Measurements from ENCODE around the gene PDZRN3.

Gene PDZRN3

DNA sequence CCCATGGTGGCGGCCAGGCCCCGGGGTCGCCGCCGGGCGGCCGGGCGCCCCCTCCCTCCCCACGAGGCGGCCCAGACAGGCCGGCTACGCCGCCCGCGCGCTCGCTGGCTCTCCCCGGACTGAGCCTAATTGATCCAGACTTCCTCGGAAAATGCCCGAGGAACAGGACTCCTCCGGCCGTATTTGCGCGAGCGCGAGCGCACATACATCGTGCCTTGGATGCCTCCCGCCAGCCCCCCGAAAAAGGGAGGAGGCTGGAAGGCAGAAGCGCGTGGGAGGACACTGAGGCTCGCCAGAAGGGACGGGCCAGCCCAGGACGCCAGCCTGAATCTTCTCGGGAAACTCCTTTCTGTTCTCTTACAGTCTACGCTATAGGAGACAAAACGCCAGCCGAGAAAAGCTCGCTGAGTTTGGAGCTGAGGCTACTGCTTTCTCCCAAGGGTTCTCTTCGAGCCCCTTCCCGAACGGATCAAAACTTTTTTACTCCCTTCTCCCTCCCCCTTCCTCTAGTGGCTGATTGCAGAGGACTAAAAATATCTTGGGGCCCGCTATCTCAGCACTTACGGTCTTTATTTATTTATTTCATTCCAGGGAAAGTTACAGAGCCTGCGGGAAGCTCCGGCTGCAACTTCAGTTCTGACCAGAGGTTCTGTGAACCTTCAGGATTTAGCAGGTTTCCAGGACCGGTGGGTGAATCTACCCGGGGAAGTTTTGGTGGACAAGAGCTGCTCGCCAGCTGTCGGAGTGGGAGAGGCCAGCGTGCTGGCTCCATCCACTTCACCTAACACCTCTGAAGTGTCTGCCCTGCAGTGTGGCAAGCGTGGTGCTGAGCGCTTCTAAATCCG lies at the start of gene PDZRN3:
Gene PDZRN3 (minus strand): TSS at position 121 of the 845 bp plus-strand sequence.
- no peak for DNase-seq

DNA sequence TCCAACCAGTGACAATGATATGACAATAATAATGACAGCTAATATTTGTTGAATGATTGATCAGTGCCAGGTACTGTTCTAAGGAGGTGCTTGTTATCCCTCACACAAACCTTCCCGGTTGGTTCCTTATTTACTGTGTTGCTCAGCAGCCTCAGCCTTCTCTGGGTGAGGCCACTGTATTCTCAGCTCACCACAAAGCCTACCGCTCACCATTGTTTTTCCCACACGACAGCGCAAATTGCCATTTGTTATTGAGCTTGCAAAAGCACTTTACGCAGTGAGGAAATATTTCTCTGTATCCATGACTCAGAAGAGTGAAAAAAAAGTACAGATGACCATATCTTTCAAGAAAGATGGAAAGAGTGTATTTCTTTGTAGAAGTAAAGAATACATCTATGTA lies 49.5 kb upstream of the PDZRN3 start:
- DNase-seq: no peak

DNA sequence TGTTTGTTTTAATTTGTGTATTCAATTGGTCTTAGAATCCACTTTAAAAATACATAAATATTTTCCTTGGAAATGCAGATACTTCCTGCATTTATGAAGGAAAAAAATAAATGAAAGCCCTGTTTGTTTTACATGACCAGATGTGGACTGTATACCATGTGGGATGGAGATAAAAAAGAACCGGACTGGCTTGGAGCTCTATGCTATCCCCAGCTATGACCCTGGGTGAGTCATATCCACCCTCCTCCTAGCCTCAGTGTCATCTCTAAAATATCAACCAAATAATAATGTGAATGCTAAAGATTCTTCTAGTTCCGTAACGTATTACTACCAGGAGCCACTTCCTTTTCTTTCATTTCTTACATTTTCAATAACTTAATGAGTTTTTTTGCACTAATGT lies 44.5 kb upstream of the PDZRN3 start:
- no peak for DNase-seq

DNA sequence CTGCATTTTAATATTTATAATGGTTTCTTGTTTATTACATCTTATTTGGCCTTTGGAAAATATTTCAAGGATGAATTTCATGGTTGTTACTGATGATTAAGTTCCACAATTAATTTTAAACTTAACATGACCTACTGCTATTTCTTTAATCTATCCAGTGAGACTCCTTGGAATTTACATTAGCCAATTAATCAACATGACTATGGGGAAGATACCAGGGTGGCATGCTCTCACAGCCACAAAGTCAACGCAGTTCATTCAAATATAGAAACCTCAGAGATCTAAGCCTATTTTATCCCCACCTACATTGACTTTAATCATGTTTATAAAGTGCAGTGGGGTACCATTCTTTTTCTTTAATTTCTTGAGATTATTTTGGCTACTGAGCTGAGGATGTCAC lies 43.6 kb upstream of the PDZRN3 start:
- no peak for DNase-seq

DNA sequence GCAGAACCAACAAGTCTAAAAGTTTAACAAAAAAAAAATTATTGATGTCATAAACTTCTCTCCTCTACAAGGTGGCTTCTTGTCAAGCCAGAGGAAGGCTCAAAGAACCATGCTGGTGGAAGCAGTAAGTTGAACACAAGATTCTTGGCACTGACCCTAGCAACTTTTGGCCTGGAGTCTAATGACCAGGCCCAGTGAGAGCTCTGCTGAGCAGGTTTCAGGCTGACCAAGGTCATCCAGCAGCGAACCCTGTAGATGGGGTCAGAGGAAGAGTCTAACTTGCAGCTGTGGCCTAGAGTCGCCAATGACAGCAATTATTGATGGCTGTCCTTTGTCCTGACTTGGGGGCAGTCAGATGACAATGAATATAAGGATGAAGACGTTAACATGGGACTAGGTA lies 43.1 kb upstream of the PDZRN3 start:
- no peak for DNase-seq

DNA sequence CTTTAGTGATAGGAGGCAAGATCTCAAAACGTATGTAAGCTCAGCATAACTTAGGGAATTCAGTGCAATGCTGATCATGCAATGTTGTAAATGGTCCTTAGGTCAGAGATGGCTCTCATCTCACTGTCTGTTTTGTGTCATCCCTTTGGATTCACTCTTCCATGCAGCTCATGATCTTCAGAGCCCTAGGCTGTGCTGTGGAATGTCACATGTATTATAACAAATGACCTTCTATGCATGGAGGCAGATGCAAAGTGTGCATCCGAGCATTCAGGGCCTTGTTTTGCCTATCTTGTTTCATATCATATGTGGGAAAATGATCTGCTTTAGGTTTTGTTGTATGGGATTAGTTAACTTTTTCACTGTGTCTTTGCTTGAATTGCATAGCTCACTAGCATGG lies 40.5 kb upstream of the PDZRN3 start:
- DNase-seq: no peak

DNA sequence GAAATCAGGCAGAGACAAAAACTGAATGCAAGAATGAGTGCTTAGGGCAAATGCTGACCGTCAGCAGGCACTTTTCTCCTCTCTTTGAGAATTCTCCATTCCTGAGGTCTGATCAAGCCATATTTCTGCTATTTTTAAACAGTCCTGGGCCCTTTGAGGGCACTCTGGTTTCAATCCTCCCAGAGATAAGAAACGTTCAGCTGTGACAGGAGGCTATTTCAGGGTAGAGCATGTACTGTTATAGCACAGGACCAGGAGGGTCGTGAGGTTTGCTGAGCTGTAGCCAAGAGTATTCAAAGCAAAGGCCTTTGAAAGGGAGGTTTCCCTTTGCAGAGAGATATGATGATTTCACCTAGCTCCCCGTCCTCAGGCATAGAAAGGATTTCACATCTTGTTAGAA lies 39.6 kb upstream of the PDZRN3 start:
- no peak for DNase-seq

DNA sequence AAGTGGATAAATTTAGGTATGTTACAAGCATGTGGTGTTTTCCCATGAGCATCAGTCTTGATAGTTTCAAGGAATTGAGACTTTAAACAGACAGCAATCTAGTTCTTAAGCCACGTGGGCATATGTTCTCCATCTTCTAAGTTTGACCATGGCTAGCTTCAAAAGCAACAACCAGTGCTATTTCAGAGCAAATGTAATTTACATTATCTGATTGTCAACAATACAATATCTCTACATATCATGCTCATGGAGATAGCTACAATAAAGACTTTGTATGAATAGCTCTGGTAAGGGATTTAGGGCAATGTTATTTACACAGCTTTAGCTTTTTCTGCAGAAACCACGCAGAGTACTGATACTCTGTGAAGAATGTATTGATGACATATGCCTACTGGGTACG lies 38.8 kb upstream of the PDZRN3 start:
- DNase-seq: no peak

DNA sequence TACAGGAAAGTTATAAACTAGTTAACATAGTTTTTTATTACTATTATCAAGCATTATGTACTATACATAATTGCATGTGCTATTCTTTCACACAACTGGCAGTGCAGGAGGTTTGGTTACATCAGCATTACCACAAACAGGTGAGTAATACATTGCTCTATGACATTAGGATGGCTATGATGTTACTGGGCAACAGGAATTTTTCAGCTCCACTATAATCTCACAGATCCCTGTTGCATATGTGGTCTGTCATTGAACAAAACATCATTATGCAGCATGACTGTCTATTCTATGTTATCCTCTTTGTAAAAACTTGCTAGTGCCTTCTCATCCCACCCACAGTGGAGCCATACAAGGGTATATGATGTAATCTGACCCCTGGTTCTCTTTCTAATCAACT lies 36.5 kb upstream of the PDZRN3 start:
- no peak for DNase-seq

DNA sequence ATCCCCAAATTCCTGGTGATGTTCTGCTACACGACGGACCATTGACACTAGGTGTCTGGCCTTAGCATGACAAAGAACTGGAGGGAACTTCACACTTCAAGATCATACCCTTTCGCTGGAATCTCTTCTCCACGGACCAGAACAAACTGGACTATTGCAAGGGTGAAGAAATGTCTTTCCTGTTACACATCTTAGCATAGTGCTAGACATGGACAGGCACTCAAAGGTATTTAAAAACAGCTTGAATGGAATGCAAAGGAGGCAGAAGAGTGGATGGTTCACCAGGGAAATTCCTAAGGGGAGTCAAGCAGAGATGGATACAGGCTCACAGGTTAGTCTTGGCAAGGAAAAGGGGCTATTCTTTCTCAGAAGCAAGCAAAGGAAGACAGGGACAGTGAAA lies 33.5 kb upstream of the PDZRN3 start:
- no peak for DNase-seq

DNA sequence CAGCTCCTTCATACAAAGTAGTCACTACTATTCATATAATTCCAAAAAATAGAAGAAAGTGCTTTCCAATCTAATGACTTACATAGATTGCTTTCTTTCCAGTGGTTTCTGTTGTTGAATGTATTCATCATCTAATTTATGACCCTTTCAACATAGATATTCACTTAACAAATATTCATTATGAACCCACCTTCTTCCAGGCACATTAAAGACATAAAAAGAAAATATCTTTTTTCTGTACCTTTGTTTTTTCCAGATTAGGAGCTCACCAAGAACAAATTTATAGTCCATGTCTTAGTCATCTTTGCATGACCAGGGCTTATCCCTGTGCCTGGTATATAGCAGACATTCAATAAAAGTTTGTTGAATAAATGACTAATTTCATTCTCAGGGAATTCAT lies 32.4 kb upstream of the PDZRN3 start:
- DNase-seq: no peak

DNA sequence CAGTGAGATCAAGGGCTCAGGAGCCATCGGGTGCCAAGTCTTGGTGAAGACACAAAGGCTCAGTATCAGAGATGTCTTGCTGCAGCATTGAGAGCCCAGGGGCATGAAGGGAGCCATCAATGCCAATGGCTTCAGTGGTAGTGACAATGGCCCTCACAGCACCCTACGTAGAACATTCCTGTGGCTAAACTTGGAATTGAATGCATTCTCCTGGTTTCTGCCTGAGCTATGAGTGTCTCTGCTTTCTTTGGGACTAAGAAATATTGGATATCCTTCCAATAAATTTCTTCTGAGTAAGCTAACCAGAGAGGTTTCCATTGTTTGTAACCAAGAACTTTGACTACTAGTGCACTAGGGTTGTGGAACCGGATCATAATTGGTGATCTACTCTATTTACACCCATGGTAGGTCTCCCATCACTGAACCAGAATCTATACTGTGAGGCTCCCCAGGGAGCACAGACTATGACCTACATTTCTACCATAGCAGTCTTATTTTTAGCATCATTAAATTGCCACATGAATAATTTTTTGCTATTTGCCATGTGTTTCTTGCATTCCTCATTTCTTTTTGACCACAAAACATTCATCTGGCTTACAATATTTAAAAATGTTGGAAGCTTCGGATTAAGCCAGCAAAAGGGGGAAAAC lies 31.6 kb upstream of the PDZRN3 start:
- no peak for DNase-seq

DNA sequence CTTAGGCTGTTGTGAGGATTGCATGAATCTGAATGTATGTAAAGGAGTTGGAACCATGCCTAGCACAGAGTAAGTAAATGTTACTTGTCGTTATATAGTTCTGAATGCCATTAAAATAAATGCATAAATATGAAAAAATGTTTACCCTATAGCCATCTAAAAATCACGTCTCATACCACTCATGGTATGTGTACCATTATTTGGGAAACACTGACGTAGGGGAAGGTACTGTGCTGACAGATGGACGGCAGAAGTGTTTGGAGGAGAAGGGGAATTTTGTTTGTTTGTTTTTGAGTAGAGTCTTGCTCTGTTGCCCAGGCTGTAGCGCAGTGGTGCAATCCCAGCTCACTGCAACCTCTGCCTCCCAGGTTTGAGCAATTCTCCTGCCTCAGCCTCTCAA lies 30.5 kb upstream of the PDZRN3 start:
- DNase-seq: no peak

DNA sequence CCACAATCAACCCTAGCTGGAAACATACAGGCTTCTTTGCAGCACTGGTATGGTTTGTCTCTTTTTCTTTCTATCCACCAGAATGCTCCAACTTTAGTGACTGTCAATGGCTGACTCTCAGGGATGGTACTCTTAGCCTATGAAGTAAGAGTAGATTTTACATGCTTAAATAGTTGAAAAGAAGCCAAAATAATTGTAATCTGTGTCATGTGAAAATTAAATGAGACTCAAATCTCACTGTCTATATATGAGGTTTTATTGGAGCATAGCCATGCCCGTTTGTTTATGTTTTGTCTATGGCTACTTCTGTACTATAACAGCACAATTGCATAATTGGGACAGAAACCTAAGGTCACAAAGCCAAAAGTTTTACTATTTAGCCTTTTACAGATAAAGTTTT lies 29.1 kb upstream of the PDZRN3 start:
- no peak for DNase-seq

DNA sequence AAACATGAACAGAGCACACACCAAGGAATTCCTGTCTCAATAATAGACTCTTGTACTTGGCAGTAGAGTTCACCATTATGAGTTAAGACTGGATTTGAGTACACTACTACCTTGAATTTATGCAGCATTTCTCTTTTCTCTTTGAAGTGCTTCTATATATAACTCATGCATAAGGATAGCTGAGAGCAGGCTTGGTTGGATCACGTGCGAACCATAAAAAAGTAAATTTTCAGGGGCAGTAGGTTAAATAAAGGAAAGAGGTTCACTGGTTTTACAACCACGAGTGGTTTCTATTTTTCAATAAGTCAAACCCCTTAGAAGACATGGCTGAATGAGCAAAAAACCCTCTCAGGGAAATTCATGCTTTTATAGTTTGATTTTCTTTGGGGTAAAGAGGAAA lies 28.6 kb upstream of the PDZRN3 start:
- no peak for DNase-seq

DNA sequence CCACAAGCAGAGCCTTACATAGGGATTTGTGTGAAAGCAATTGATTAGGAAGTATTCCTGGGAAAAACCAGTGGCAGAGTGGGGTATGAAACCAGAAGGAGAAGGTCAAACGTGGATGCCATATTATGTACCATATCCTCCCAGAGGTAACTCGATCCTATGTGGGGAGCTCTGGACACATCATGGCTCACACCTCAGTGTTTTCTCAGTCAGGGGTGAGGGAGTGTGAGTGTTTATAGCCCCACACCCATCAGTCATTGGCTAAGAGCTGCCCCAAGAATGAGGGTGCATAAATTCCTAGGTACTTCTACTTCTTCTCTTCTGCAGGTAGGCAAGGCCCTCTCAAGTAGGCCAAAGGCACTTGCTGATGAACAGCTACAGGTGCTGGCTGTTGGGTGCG lies 28.2 kb upstream of the PDZRN3 start:
- DNase-seq: no peak

DNA sequence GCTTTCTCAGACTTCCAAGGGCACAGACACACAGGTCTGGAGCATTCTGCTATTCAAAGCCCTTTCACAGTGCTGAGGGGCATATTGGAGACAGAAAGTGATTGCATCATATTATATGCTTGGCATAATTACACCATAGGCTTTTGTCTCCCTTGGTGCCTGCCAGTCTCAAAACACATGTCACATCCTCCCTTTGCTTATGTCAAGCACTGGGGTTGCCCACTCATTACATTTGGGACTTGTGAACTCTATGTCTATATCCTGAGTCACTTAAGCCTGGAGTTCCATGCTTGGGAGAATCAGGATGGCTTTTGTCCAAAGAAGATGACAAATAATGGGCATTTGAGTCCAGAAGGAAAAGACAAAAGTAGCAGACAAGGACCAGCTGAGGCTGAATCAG lies 12.3 kb upstream of the PDZRN3 start:
- no peak for DNase-seq

DNA sequence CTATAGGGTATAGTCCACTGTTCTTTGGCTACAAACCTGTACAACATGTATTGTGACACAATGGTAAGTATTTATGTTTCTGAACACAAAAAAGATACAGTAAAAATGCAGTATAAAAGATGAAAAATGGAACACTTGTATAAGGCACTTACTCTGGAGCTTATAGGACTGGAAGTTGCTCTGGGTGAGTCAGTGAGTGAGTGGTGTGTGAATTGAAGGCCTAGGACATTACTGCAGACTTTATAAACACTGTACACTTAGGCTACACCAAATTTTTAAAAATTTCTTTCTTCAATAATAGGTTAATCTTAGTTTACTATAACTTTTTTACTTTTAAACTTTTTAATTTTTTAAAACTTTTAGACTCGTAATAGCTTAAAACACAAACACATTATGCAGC lies 10.5 kb upstream of the PDZRN3 start:
- no peak for DNase-seq

DNA sequence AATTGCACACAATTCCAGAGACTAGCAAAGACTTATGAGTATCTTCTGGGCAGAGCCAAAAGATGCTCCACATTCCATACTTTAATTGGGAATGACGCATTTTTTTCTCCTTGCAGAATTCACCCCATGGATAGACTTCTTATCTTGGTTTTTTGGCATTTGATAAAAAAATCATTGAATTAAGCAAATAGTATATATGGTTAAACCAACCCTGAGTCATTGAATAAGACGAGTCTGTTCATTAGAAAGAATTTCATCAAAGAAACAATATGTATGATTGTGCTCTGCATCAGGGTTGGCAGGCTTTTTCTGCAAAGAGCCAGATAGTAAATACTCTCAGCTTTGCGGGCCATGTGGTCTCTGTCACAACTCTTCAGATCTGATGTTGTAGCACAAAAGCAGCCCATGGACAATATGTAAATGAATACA lies 9.2 kb upstream of the PDZRN3 start:
- DNase-seq: no peak

DNA sequence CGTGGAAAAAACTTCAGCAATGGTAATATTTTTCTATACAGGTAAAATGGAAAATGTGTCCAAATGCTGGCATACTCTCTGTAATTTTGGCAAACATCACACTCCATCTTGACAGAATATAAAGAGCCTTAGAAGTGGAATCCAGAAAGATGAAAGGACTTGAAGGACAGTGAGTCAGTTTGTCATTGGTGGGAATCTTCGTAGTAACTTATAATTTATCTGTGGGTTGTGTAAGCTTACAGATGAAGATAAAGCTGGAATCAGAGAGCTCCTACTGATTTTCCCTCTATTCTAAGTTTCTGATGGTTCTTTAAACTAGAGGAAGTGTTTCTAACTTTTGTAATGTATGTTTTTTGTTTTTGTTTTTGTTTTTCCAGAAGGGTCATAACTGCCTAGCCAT lies 8.7 kb upstream of the PDZRN3 start:
- DNase-seq: no peak

DNA sequence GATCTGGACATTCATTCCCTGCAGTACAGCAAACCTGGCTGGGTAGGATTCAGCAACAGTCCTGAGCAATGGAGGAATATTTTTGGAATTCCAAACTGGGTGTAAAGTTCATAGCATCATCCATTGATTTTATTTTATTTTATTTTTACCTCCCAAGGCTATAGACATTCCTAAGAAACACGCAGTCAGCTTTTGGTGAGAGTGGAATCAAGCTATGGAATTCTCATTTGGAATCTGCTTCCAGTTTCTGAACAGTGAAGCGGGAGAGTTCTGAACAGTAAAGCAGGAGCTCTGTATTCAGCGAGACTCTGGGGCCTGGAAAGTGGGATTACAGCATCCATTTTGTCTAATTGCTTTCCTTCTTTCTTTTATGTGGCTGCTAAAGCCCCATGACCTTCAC lies 1.4 kb upstream of the PDZRN3 start:
- no peak for DNase-seq

DNA sequence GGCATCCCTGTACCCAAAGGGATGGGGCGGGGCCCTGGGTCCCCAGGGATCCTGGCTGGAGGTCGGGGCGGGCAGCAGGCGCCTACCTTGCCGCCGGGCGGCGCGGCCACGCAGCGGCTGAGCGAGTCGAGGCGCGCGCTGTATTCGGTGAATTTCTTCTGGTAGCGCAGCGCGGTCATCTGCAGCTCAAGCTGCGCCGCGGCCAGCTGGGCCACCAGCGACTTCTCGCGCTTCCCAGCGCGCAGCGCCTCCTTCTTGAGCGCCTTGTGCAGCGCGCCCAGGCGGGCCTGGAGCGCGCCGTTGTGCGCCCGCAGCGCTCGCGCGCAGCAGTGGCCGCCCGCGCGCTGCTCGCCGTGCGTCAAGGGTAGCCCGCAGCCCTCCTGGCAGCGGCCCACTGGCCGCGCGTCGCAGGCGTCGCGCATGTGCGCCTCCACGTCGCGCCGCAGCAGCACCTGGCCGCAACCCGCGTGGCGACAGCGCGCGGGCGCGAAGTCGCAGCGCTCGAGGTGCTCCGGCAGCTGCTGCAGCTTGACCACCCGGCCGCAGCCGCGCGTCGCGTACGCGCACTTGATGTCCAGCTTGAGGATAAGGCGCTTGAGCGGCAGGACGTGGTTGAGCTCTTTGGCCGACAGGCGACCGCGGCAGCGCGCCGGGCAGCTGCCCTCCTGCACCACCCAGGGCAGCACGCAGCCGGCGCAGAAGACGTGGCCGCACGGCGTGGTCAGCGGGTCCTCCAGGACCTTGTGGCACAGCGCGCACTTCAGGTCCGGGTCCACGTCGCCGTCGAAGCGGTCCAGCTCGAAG lies 522 bp downstream of the PDZRN3 start:
- DNase-seq: no peak

DNA sequence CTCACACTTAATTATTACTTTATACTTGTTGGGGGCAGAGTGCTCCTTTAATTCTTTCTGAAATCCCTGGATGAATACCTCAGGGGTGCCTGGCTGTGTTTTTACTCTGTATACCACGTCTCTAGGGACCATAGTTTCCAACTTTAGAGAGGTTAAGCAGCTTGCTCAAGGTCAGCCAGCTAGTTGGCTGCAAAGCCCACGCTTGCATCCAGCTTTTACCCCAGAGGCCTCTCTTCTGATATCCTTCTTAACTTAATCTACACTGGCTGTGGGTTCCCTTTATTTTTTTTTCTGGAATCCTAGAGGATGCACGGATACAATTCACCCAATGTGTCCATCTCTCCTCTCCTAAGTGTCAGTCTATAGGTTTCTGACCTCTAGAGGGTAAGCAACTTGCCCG lies 1.4 kb downstream of the PDZRN3 start:
- no peak for DNase-seq
